GM10266 (cell line): ENCODE results near the gene MED20.

Experiments used
- DNase-seq: peaks from one replicate; pipeline ENCODE4 v3.0.0; 2012; ENCODE audit errors: extremely low spot score
- TF ChIP-seq, protein P1 (sequence below): IDR thresholded peaks from 2 replicates; pipeline ENCODE4 v1.5.1; 2012; ENCODE audit warnings: mild to moderate bottlenecking, low read depth; ENCODE audit not compliant: control insufficient read depth, insufficient read depth; ENCODE audit errors: missing control alignments

Gene MED20

DNA sequence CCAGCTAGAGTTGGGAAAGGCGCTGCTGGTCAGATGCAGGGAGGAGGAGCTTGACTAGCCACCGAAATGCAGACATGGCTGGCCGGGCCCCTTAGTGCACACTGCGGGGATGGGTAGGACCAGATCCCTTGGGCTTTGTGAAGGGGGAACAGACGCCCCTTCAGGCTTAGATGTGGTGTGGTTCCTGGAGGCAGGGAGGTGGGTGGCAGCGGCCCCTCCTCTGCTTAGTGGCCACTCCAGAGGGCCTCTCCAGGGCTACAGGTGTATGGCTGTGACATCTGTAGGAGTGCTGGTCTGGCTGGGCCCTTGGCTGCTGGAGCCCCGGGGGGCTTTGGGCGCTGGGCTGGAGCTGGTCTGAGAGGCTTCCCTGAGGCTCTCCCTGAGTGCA lies 14.7 kb upstream of the MED20 start:
- no peak for DNase-seq
- TF ChIP-seq, protein P1, sequence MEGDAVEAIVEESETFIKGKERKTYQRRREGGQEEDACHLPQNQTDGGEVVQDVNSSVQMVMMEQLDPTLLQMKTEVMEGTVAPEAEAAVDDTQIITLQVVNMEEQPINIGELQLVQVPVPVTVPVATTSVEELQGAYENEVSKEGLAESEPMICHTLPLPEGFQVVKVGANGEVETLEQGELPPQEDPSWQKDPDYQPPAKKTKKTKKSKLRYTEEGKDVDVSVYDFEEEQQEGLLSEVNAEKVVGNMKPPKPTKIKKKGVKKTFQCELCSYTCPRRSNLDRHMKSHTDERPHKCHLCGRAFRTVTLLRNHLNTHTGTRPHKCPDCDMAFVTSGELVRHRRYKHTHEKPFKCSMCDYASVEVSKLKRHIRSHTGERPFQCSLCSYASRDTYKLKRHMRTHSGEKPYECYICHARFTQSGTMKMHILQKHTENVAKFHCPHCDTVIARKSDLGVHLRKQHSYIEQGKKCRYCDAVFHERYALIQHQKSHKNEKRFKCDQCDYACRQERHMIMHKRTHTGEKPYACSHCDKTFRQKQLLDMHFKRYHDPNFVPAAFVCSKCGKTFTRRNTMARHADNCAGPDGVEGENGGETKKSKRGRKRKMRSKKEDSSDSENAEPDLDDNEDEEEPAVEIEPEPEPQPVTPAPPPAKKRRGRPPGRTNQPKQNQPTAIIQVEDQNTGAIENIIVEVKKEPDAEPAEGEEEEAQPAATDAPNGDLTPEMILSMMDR, result no peak

DNA sequence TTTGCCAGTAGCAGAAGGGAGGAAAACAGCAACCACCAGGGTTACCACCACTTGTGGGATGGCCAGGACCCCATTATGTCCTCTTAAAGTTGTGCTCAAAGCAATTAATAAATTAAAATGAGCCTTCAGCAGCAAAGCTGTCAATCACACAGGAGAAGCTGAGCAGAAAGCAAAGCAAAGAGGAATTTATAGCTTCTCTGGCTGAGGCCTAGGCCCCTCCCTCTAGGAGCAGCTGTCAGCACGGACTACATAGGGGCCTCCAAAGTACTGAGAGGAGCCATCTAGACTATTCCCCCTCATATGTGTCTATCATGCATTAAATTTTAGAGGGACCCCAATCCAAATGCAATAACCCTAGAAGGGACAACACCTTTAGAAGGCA lies 14.2 kb upstream of the MED20 start:
- no peak for DNase-seq
- TF ChIP-seq, protein P1, result no peak

GRCh38 chr6:41934278-41935192 lies 13.6 kb upstream of the MED20 start:
- no peak for DNase-seq
- TF ChIP-seq, protein P1, result no peak

GRCh38 chr6:41932378-41932777 lies 11.4 kb upstream of the MED20 start:
- no peak for DNase-seq
- TF ChIP-seq, protein P1, result no peak

- TF ChIP-seq, protein P1, result no peak
- DNase-seq, result no peak
Observed at GRCh38 chr6:41931792-41932191, 10.9 kb upstream of the MED20 start.

DNA sequence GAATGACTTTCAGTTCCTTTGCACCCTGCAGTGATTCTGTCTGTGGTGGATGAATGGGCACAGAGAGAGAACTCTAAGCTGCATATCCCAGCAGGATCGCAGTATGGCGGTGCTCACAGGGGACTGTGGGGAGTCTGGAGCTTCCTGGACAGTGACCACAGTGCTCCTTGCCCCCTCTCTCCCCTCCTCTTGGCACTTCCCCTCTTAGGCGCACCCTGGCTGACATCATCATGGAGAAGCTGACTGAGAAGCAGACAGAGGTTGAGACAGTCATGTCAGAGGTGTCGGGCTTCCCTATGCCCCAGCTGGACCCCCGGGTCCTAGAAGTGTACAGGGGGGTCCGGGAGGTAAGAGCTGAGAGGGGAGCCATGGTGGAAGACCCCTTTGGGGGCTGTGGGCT lies 9.0 kb upstream of the MED20 start:
- TF ChIP-seq, protein P1, result no peak
- DNase-seq, result no peak

DNA sequence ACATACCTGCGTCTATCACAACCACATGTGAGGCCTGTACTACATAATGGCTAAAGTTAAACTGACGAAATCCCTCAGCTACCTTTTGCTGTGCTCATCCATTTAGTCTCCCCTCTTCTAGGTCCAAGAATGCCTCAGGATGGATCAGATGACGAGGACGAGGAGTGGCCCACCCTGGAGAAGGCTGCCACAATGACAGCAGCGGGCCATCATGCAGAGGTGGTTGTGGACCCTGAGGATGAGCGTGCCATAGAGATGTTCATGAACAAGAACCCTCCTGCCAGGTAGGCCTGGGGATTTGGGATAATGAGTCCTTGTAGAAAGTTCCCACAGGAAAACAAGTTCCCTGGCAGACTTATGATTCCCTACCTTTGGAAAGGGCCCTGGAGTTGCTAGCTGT lies 6.3 kb upstream of the MED20 start:
- TF ChIP-seq, protein P1, result no peak
- DNase-seq, result no peak
